Measurements from ENCODE around the gene UNC13D. TPM values are rescaled to one million over a fixed set of nuclear protein-coding genes. Genes with fewer than 3 reads are reported as not detected.
"Not testable (repeated sequence)": the region's sequence is repeated elsewhere in the genome, so short reads cannot be mapped to it uniquely, and the experiment has no call there.

The UNC13D gene
- total and polyA plus RNA-seq, 5 donors from 2014 or later = 41.6 to 149 (median 46.6) TPM

DNA sequence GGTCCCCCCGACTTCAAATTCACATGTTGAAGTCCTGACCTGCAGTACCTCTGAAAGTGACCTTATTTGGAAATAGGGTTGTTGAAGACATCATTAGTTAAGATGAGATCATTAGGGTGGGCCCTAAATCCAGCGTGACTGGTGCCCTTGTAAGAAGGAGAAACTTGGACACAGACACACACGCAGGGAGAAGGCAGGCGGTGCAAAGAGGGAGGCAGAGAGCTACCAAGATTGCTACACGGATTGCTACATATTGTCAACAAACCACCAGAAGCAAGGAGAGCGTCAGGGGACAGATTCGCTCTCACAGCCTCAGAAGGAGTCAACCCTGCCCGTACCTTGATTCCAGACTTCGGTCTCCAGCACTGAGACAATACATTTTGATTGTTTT lies 17.7 kb upstream of the UNC13D start:
- DNase-seq (no peak), ATAC-seq (ENCODE audit: low read depth in 2 of 2) (no peak)
- H3K27ac Mint-ChIP-seq = no peak overlapping the region
- H3K36me3 ChIP-seq (ENCODE audit: control insufficient read depth, insufficient read depth, low read length) = no peaks in the 10 kb centered on the region
- no peak overlapping the region for H3K4me3 ChIP-seq (ENCODE audit: low read depth, low read length)
- peaks cover 17% of the 10 kb centered on the region for H3K4me1 ChIP-seq (ENCODE audit: control insufficient read depth, insufficient read depth, low read length, poor library complexity, severe bottlenecking)
- no peaks in the 10 kb centered on the region for H3K9me3 ChIP-seq (ENCODE audit: control insufficient read depth in 2 of 2, low read length in 2 of 2)
- H3K36me3 Mint-ChIP-seq = no peaks in the 10 kb centered on the region
- peaks cover 0 to 36% (median 13%) of the 10 kb centered on the region in 4 donors for H3K4me1 Mint-ChIP-seq
- no peaks in the 10 kb centered on the region for H3K27me3 Mint-ChIP-seq
- H3K27me3 ChIP-seq (ENCODE audit: control insufficient read depth, insufficient read depth, low read length) = no peaks in the 10 kb centered on the region
- H3K9me3 Mint-ChIP-seq = no peaks in the 10 kb centered on the region
- no peak overlapping the region for H3K4me3 Mint-ChIP-seq
- H3K27ac ChIP-seq (ENCODE audit: insufficient read depth, low read length, poor library complexity, severe bottlenecking) = no peak overlapping the region

DNA sequence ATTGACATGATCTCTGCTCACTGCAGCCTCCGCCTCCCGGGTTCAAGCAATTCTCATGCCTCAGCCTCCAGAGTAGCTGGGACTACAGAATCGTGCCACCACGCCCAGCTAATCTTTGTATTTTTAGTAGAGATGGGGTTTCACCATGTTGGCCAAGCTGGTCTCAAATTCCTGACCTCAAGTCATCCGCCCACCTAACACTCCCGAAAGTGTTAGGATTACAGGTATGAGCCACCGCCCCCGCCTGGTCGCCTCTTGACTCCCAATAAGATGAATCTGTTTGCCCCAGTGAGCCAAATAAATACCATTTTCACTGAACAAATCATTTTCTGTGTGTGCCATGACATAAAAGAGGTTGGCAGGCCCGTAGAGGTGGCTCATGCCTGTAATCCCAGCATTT lies 15.2 kb upstream of the UNC13D start:
- H3K27ac Mint-ChIP-seq; H3K27me3 ChIP-seq (ENCODE audit: control insufficient read depth, insufficient read depth, low read length); DNase-seq; H3K27me3 Mint-ChIP-seq; H3K9me3 ChIP-seq (ENCODE audit: control insufficient read depth in 2 of 2, low read length in 2 of 2); H3K36me3 Mint-ChIP-seq; ATAC-seq (ENCODE audit: low read depth in 2 of 2); H3K9me3 Mint-ChIP-seq; H3K36me3 ChIP-seq (ENCODE audit: control insufficient read depth, insufficient read depth, low read length); H3K4me3 ChIP-seq (ENCODE audit: low read depth, low read length): not testable (repeated sequence)
- Mint-ChIP-seq H3K4me3 (peak overlapping the region in 1 of 4 donors; percentile 76), H3K4me1 (peaks cover 5 to 37% (median 18%) of the 10 kb centered on the region in 4 donors)
- peak overlapping the region; percentile 14 for H3K27ac ChIP-seq (ENCODE audit: insufficient read depth, low read length, poor library complexity, severe bottlenecking)
- H3K4me1 ChIP-seq (ENCODE audit: control insufficient read depth, insufficient read depth, low read length, poor library complexity, severe bottlenecking) = peaks cover 25% of the 10 kb centered on the region

DNA sequence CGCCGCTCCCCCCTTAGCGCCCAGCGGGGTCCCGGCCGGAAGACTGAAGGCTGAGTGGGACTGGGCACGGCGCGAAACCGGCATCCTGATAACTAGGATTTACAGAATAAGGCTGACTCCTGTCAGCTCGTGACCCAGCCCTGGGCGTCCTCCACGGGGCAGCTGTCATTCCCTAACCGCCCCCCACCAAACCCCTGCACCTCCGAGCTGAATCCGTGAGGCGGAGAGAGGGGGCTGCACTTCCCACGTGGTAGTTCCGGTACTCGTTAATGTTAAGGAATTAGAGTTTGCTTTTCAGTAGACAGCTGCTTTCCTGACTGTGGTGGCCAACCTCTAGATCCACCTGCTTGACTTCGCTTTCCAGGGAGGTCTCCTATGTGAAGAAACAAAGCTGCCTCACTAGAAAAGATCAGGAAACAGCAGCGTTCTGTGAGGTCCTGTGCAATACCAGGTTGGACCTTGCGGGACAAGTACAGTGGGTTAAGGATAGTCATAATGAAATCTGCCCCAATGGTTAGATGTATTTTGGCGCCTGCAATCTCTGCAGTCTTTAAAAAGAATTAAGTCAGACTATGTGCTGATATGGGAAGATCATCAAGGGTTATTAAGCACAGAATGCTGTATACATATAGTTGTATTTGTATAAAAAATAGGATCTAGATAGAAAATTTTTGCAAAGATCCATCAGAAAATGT lies 12.0 kb upstream of the UNC13D start:
- Mint-ChIP-seq H3K27ac (peak overlapping the region in 2 of 3 donors; percentile 94 to 98), H3K27me3 (no peaks in the 10 kb centered on the region), H3K4me3 (peak overlapping the region in 3 of 4 donors; percentile 91 to 92 (median 92)), H3K9me3 (peaks cover 0 to 1% (median 0%) of the 10 kb centered on the region in 7 donors), H3K4me1 (peaks cover 5 to 51% (median 26%) of the 10 kb centered on the region in 4 donors), H3K36me3 (peaks cover 3% of the 10 kb centered on the region)
- Histone ChIP-seq H3K4me1 (ENCODE audit: control insufficient read depth, insufficient read depth, low read length, poor library complexity, severe bottlenecking) (peaks cover 36% of the 10 kb centered on the region), H3K4me3 (ENCODE audit: low read depth, low read length) (peak overlapping the region; percentile 79), H3K36me3 (ENCODE audit: control insufficient read depth, insufficient read depth, low read length) (peaks cover 5% of the 10 kb centered on the region), H3K27ac (ENCODE audit: insufficient read depth, low read length, poor library complexity, severe bottlenecking) (peak overlapping the region; percentile 92), H3K9me3 (ENCODE audit: control insufficient read depth in 2 of 2, low read length in 2 of 2) (no peaks in the 10 kb centered on the region), H3K27me3 (ENCODE audit: control insufficient read depth, insufficient read depth, low read length) (no peaks in the 10 kb centered on the region)
- DNase-seq (peak in 1 of 3 donors; percentile 45), ATAC-seq (ENCODE audit: low read depth in 2 of 2) (no peak)

DNA sequence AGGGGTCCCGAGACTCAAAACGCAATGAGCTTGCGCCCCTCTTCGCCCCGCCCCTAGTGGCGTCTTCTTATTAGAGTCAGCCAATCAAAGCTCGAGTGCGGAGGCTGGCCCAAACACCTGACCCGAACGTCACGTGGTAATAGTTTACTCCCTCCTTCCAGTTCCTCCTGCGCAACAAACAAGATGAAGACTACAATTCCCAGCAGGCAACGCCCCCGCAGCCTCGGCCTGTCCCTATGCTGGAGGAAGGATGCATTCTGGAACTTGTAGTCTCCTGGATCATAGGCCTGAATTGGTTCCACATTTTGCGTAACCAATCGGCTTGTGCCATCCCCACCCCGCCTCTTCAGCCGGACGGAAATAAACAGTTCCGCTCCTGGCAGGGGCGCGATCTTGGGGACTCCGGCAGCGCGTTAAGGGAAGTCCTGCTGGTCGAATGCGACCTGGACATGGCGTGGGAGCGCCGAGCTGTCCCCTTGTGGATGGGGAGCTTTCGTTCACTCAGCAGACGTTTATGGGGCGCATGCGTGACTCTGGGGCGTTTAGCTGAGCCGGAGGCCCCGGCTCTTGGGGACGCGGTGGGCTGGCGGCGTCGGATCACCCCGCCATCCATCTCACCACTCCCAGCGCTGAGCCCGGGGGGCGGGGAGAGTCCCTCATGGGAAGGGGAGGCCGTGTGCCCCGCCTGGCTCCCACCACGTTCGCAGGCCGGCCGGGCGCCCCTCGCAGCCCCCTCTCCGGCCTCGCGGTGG lies 11.3 kb upstream of the UNC13D start, which contains the start of gene WBP2:
WBP2 (minus strand) TSS at position 26 of the 752 bp plus-strand sequence. CDS start 38 bp downstream, outside the sequence.
- peak within 1 kb of the TSS; percentile 92 for H3K27ac ChIP-seq (ENCODE audit: insufficient read depth, low read length, poor library complexity, severe bottlenecking)
- no peaks in the 10 kb centered on the region for H3K27me3 ChIP-seq (ENCODE audit: control insufficient read depth, insufficient read depth, low read length)
- Mint-ChIP-seq H3K4me3 (peak within 1 kb of the TSS in 3 of 4 donors; percentile 91 to 92 (median 92)), H3K9me3 (peaks cover 0 to 1% (median 0%) of the 10 kb centered on the region in 7 donors), H3K27me3 (no peaks in the 10 kb centered on the region), H3K36me3 (peaks cover 3% of the 10 kb centered on the region), H3K4me1 (peaks cover 5 to 50% (median 26%) of the 10 kb centered on the region in 4 donors), H3K27ac (peak within 1 kb of the TSS in 2 of 3 donors; percentile 94 to 98)
- peaks cover 12% of the 10 kb centered on the region for H3K36me3 ChIP-seq (ENCODE audit: control insufficient read depth, insufficient read depth, low read length)
- H3K4me3 ChIP-seq (ENCODE audit: low read depth, low read length) = peak within 1 kb of the TSS; percentile 93
- peak; percentile 96 to 100 (median 99) for DNase-seq
- peak; percentile 91 to 94 for ATAC-seq (ENCODE audit: low read depth in 2 of 2)
- H3K9me3 ChIP-seq (ENCODE audit: control insufficient read depth in 2 of 2, low read length in 2 of 2) = no peaks in the 10 kb centered on the region
- peaks cover 36% of the 10 kb centered on the region for H3K4me1 ChIP-seq (ENCODE audit: control insufficient read depth, insufficient read depth, low read length, poor library complexity, severe bottlenecking)

DNA sequence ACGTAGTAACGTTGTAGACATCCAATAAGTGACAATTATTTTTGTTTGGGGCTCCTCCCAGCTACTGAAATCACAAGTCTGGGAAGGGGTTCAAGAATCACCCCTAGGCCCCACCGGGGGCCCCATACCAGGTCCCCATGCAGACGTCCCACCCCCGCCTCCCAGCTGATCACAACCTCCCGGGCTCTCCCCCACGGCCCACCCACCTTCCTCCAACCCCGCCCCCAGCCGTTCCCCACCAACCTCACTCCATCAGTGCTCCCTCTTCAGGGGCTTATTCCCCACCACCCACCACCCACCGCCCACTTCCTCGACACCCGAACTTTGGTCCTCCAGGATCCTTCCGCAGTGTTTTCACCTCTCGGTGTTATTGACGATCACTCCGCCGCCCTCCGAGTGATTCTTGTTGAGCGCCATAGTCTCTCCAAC lies 10.7 kb upstream of the UNC13D start:
- H3K4me1 Mint-ChIP-seq = peaks cover 5 to 51% (median 26%) of the 10 kb centered on the region in 4 donors
- H3K36me3 Mint-ChIP-seq = peaks cover 3% of the 10 kb centered on the region
- peaks cover 36% of the 10 kb centered on the region for H3K4me1 ChIP-seq (ENCODE audit: control insufficient read depth, insufficient read depth, low read length, poor library complexity, severe bottlenecking)
- peaks cover 16% of the 10 kb centered on the region for H3K36me3 ChIP-seq (ENCODE audit: control insufficient read depth, insufficient read depth, low read length)
- H3K9me3 Mint-ChIP-seq = peaks cover 0 to 1% (median 0%) of the 10 kb centered on the region in 7 donors
- H3K27ac ChIP-seq (ENCODE audit: insufficient read depth, low read length, poor library complexity, severe bottlenecking) = peak overlapping the region; percentile 92
- no peak overlapping the region for H3K4me3 Mint-ChIP-seq
- H3K4me3 ChIP-seq (ENCODE audit: low read depth, low read length) = peak overlapping the region; percentile 93
- no peaks in the 10 kb centered on the region for H3K9me3 ChIP-seq (ENCODE audit: control insufficient read depth in 2 of 2, low read length in 2 of 2)
- ATAC-seq (ENCODE audit: low read depth in 2 of 2) (peak in 1 of 2 donors; percentile 0), DNase-seq (no peak)
- no peaks in the 10 kb centered on the region for H3K27me3 Mint-ChIP-seq
- no peaks in the 10 kb centered on the region for H3K27me3 ChIP-seq (ENCODE audit: control insufficient read depth, insufficient read depth, low read length)
- H3K27ac Mint-ChIP-seq = no peak overlapping the region

DNA sequence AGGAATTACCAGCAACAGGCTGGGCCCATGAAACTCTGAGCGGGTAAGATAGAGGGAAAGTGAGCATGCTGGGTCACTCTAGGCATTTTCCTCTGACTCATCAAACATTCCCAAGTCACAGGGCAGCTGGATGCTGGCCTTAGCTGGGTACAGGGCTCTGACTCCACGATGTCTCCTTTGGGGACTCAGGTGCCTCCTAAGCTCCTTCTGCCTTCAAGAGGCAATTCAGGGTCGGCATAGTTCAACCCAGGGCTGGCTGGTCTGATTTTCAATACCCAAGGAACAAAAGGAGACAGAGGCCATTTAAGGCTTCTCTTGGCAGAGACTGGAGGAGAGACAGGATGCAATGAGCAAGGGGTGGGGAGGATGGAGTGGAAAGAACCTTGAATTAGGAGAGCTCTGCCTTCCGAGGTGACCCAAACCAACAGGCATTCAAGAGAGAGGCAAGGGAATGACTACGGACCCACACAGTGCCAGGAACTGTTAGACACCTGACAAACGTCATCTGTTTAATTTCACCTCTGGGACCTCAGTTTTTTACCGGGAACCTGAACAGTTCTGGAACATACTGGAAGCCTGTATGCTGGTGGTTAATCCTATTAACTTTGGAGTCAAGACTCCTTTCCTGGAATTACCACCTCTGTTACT lies 10.0 kb upstream of the UNC13D start:
- ATAC-seq (ENCODE audit: low read depth in 2 of 2) (no peak), DNase-seq (no peak)
- Mint-ChIP-seq H3K4me3 (no peak overlapping the region), H3K27me3 (no peaks in the 10 kb centered on the region), H3K27ac (no peak overlapping the region), H3K36me3 (peaks cover 9% of the 10 kb centered on the region), H3K9me3 (peaks cover 0 to 1% (median 0%) of the 10 kb centered on the region in 7 donors), H3K4me1 (peaks cover 5 to 51% (median 30%) of the 10 kb centered on the region in 4 donors)
- Histone ChIP-seq H3K36me3 (ENCODE audit: control insufficient read depth, insufficient read depth, low read length) (peaks cover 22% of the 10 kb centered on the region), H3K4me3 (ENCODE audit: low read depth, low read length) (peak overlapping the region; percentile 93), H3K27me3 (ENCODE audit: control insufficient read depth, insufficient read depth, low read length) (no peaks in the 10 kb centered on the region), H3K4me1 (ENCODE audit: control insufficient read depth, insufficient read depth, low read length, poor library complexity, severe bottlenecking) (peaks cover 36% of the 10 kb centered on the region), H3K9me3 (ENCODE audit: control insufficient read depth in 2 of 2, low read length in 2 of 2) (no peaks in the 10 kb centered on the region), H3K27ac (ENCODE audit: insufficient read depth, low read length, poor library complexity, severe bottlenecking) (peak overlapping the region; percentile 92)

DNA sequence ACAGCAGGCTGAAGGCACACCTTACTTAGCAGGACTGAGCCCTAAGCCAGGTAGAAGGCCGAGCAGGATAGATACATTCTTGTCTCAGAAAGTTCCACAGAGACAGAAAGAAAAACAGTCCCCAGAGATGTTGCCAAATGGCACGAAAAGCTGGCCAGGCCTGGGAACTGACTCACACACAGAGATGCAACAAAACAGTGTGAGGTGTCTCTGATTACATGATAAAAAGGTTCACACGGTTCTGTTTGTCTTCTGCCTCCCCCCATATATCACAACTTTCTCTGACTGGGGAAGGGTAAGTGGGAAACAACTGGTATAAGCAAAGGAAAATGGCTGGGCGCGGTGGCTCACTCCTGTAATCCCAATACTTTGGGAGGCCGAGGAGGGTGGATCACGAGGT lies 9.2 kb upstream of the UNC13D start:
- no peak overlapping the region for H3K4me3 ChIP-seq (ENCODE audit: low read depth, low read length)
- ATAC-seq (ENCODE audit: low read depth in 2 of 2) (no peak), DNase-seq (no peak)
- Mint-ChIP-seq H3K4me3 (peak overlapping the region in 1 of 4 donors; percentile 74), H3K4me1 (peaks cover 6 to 49% (median 27%) of the 10 kb centered on the region in 4 donors), H3K9me3 (peaks cover 0 to 1% (median 0%) of the 10 kb centered on the region in 7 donors), H3K27ac (peak overlapping the region; percentile 26 to 55 (median 35)), H3K27me3 (no peaks in the 10 kb centered on the region), H3K36me3 (peaks cover 14% of the 10 kb centered on the region)
- H3K4me1 ChIP-seq (ENCODE audit: control insufficient read depth, insufficient read depth, low read length, poor library complexity, severe bottlenecking) = peaks cover 34% of the 10 kb centered on the region
- no peaks in the 10 kb centered on the region for H3K9me3 ChIP-seq (ENCODE audit: control insufficient read depth in 2 of 2, low read length in 2 of 2)
- peaks cover 30% of the 10 kb centered on the region for H3K36me3 ChIP-seq (ENCODE audit: control insufficient read depth, insufficient read depth, low read length)
- H3K27ac ChIP-seq (ENCODE audit: insufficient read depth, low read length, poor library complexity, severe bottlenecking) = peak overlapping the region; percentile 47
- H3K27me3 ChIP-seq (ENCODE audit: control insufficient read depth, insufficient read depth, low read length) = no peaks in the 10 kb centered on the region

Measured in CD4-positive, CD25-positive, alpha-beta regulatory T cell (primary cell).